ENCODE results near the gene CBLL1. TPM values are rescaled to one million over a fixed set of nuclear protein-coding genes. Genes with fewer than 3 reads are reported as not detected.

The CBLL1 gene
- total RNA-seq, 4 donors from 2014 or later, result 32.2 to 66.4 (median 42.6) TPM

- intact Hi-C loops (cut with DNase I; ENCODE audit: low total_unique reads), result no loop called here
- no peak overlapping the region for H3K4me3 ChIP-seq (ENCODE audit: low read depth, poor library complexity, severe bottlenecking)
- no peak for TF ChIP-seq POLR2A (IDR thresholded peaks at IDR 0.05)
- TF ChIP-seq CTCF (IDR thresholded peaks at IDR 0.05), result no peak
- WGBS, 2 donors, result 13 to 31% methylated on average over 2 of the region's 2 CpGs
- no peak for DNase-seq (ENCODE audit: low spot score in 2 of 2)
Observed at GRCh38 chr7:107785926-107786325, 42.0 kb downstream of the CBLL1 start.

- 78 to 85% methylated on average over 1 of the region's 1 CpG for whole genome bisulfite sequencing, 2 donors
- no peak for DNase-seq (ENCODE audit: low spot score in 2 of 2)
- intact Hi-C loops (cut with DNase I; ENCODE audit: low total_unique reads), result no loop called here
- TF ChIP-seq POLR2A (IDR thresholded peaks at IDR 0.05) (no peak), CTCF (IDR thresholded peaks at IDR 0.05) (no peak)
- no peak overlapping the region for H3K4me3 ChIP-seq (ENCODE audit: low read depth, poor library complexity, severe bottlenecking)
Observed at GRCh38 chr7:107788216-107788615, 44.3 kb downstream of the CBLL1 start.

- 43 to 69% methylated on average over 3 of the region's 3 CpGs for WGBS, 2 donors
Observed at GRCh38 chr7:107788662-107789061, 44.7 kb downstream of the CBLL1 start.

GRCh38 chr7:107789647-107790046 lies 45.7 kb downstream of the CBLL1 start:
- no peak overlapping the region for H3K4me3 ChIP-seq (ENCODE audit: low read depth, poor library complexity, severe bottlenecking)
- TF ChIP-seq CTCF (IDR thresholded peaks at IDR 0.05), result no peak
- TF ChIP-seq POLR2A (IDR thresholded peaks at IDR 0.05), result no peak
- intact Hi-C loops (cut with DNase I; ENCODE audit: low total_unique reads), result no loop called here
- no peak for DNase-seq (ENCODE audit: low spot score in 2 of 2)
- WGBS, 2 donors, result 70 to 75% methylated on average over 6 of the region's 6 CpGs

More at GRCh38 chr7:107788662-107789061, 44.7 kb downstream of the CBLL1 start:
- no peak overlapping the region for H3K4me3 ChIP-seq (ENCODE audit: low read depth, poor library complexity, severe bottlenecking)
- no peak for DNase-seq (ENCODE audit: low spot score in 2 of 2)
- intact Hi-C loops (cut with DNase I; ENCODE audit: low total_unique reads), result no loop called here
- TF ChIP-seq POLR2A (IDR thresholded peaks at IDR 0.05), result no peak
- TF ChIP-seq CTCF (IDR thresholded peaks at IDR 0.05), result no peak

DNA sequence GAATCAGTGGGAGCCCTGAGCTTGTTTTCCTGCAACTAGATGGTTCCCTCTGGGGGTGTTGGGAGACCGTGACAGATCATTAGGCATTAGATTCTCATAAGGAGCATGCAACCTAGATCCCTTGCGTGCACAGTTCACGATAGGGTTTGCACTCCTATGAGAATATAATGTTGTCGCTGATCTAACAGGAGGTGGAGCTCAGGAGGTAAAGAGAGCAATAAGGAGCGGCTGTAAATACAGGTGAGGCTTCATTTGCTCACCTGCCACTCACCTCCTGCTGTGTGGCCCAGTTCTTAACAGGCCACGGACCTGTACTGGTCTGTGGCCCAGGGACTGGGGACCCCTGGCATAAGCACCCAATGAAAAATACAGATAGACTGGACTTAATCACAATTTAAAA lies 48.4 kb downstream of the CBLL1 start:
- no peak for TF ChIP-seq POLR2A (IDR thresholded peaks at IDR 0.05)
- TF ChIP-seq CTCF (IDR thresholded peaks at IDR 0.05), result no peak
- no peak overlapping the region for H3K4me3 ChIP-seq (ENCODE audit: low read depth, poor library complexity, severe bottlenecking)
- intact Hi-C loops (cut with DNase I; ENCODE audit: low total_unique reads), result no loop called here
- DNase-seq (ENCODE audit: low spot score in 2 of 2), result no peak
- WGBS, 2 donors, result 75 to 77% methylated on average over 6 of the region's 6 CpGs

- intact Hi-C loops (cut with DNase I; ENCODE audit: low total_unique reads), result no loop called here
- 71 to 79% methylated on average over 6 of the region's 6 CpGs for WGBS, 2 donors
- no peak overlapping the region for H3K4me3 ChIP-seq (ENCODE audit: low read depth, poor library complexity, severe bottlenecking)
- DNase-seq (ENCODE audit: low spot score in 2 of 2), result no peak
- TF ChIP-seq CTCF (IDR thresholded peaks at IDR 0.05) (no peak), POLR2A (IDR thresholded peaks at IDR 0.05) (no peak)
Observed at GRCh38 chr7:107799647-107800264, 55.8 kb downstream of the CBLL1 start.
